Gastrocnemius medialis (tissue), 4 donors: ENCODE data around the gene SPRR5. TPM values are rescaled to one million over a fixed set of nuclear protein-coding genes. Genes with fewer than 3 reads are reported as not detected.

Experiments used
- ATAC-seq, 2 donors: fragments of 150-250 bp; one replicate each; pipeline ENCODE4 v1.9.1; 2016
- DNase-seq, 2 donors: peaks; one replicate each; pipeline ENCODE4 v3.0.0-alpha.2; 2019
- H3K27ac ChIP-seq, 4 donors: fragments of 200-600 bp; sonication (generic); 1 replicate in 1 of 4; 2 replicates in 3 of 4; pipeline ENCODE4 v1.5.1; 2016 to 2018; ENCODE audit warnings: mild to moderate bottlenecking in 2 of 4, moderate library complexity in 1 of 4
- H3K27me3 ChIP-seq, 3 donors: fragments of 200-600 bp; sonication (generic) in 2 of 3; 1 replicate in 1 of 3; 2 replicates in 2 of 3; pipeline versions ENCODE4 v1.5.1 to v1.6.0; 2016 to 2019; ENCODE audit warnings: mild to moderate bottlenecking in 1 of 3, moderate library complexity in 1 of 3
- H3K36me3 ChIP-seq, 2 donors: fragments of 200-600 bp; sonication (generic) in 1 of 2; one replicate each; pipeline ENCODE4 v1.5.1; 2017 to 2018
- H3K4me1 ChIP-seq, 2 donors: fragments of 200-600 bp; sonication (generic) in 1 of 2; one replicate each; pipeline ENCODE4 v1.5.1; 2016 to 2017; ENCODE audit warnings: mild to moderate bottlenecking in 2 of 2
- H3K4me3 ChIP-seq, 4 donors: fragments of 200-600 bp; sonication (generic) in 3 of 4; 1 replicate in 1 of 4; 2 replicates in 3 of 4; pipeline ENCODE4 v1.5.1; 2016 to 2019; ENCODE audit warnings: mild to moderate bottlenecking in 2 of 4
- H3K9me3 ChIP-seq, 3 donors: fragments of 200-600 bp; sonication (generic) in 2 of 3; 1 replicate in 1 of 3; 2 replicates in 2 of 3; pipeline ENCODE4 v1.5.1; 2016 to 2019
- CTCF ChIP-seq, 5 experiments: fragments of 450-650 bp in 3 of 5; fragments of 200-600 bp in 2 of 5; sonication (generic) in 2 of 5; IDR thresholded peaks in 4 of 5; conservative IDR thresholded peaks in 1 of 5; 1 replicate in 4 of 5; 2 replicates in 1 of 5; pipeline ENCODE4 v1.5.1; 2016 to 2019; ENCODE audit warnings: antibody characterized with exemption in 5 of 5, mild to moderate bottlenecking in 3 of 5, moderate library complexity in 3 of 5
- POLR2A ChIP-seq, 2 donors: fragments of 450-650 bp; IDR thresholded peaks; one replicate each; pipeline ENCODE4 v1.6.1; 2017; ENCODE audit warnings: antibody characterized with exemption in 2 of 2, mild to moderate bottlenecking in 2 of 2, moderate library complexity in 2 of 2
- in situ Hi-C, 4 donors: fragments of 200-750 bp; cut with MboI; loops; one replicate each; pipeline versions ENCODE4 v1.15.0 to v1.8.0; 2017; ENCODE audit warnings: low sequenced_read_pairs in 4 of 4
- intact Hi-C: fragments of 100-400 bp; cut with DNase I; formaldehyde crosslinking; loops from one replicate; pipeline ENCODE4 v1.15.1; 2023; ENCODE audit warnings: low total_unique reads
- total RNA-seq, 4 donors: library from RNA; depleted of rRNA; stranded (reverse); fragments of >200 nt; gene quantifications; one replicate each; pipeline versions ENCODE4 v1.1.0 to v1.2.3, GENCODE V29; 2016

SPRR5 gene
- total RNA-seq, 4 donors from 2014 or later, result not detected

- TF ChIP-seq CTCF (IDR thresholded peaks at IDR 0.05 in 4 of 5, conservative IDR thresholded peaks at IDR 0.05 in 1 of 5), result no peak
- no peak for TF ChIP-seq POLR2A (IDR thresholded peaks at IDR 0.05)
- no peaks in the 10 kb centered on the region for H3K27me3 ChIP-seq
- no peak overlapping the region for H3K27ac ChIP-seq
- DNase-seq (no peak), ATAC-seq (no peak)
- intact Hi-C loops, result no loop called here
- H3K4me3 ChIP-seq, result no peak overlapping the region
- no peaks in the 10 kb centered on the region for H3K9me3 ChIP-seq
- in situ Hi-C loops, result no loop called here
- no peaks in the 10 kb centered on the region for H3K4me1 ChIP-seq
- H3K36me3 ChIP-seq, result no peaks in the 10 kb centered on the region
Measured at GRCh38 chr1:152912471-152912870, 34.5 kb upstream of the SPRR5 start.

- H3K27ac ChIP-seq, result no peak overlapping the region
- in situ Hi-C loops (no loop called here), intact Hi-C loops (no loop called here)
- no peak for TF ChIP-seq POLR2A (IDR thresholded peaks at IDR 0.05)
- ATAC-seq (no peak), DNase-seq (no peak)
- no peaks in the 10 kb centered on the region for H3K36me3 ChIP-seq
- H3K4me3 ChIP-seq, result no peak overlapping the region
- no peaks in the 10 kb centered on the region for H3K27me3 ChIP-seq
- H3K4me1 ChIP-seq, result no peaks in the 10 kb centered on the region
- H3K9me3 ChIP-seq, result no peaks in the 10 kb centered on the region
Measured at GRCh38 chr1:152912900-152913299, 34.1 kb upstream of the SPRR5 start.

GRCh38 chr1:152917794-152918193, 29.2 kb upstream of the SPRR5 start:
- Histone ChIP-seq H3K27me3 (no peaks in the 10 kb centered on the region), H3K27ac (no peak overlapping the region), H3K4me1 (no peaks in the 10 kb centered on the region), H3K4me3 (no peak overlapping the region), H3K36me3 (no peaks in the 10 kb centered on the region), H3K9me3 (no peaks in the 10 kb centered on the region)
- in situ Hi-C loops, result no loop called here
- ATAC-seq, result no peak
- TF ChIP-seq CTCF (IDR thresholded peaks at IDR 0.05 in 4 of 5, conservative IDR thresholded peaks at IDR 0.05 in 1 of 5), result no peak
- no peak for TF ChIP-seq POLR2A (IDR thresholded peaks at IDR 0.05)
- intact Hi-C loops, result no loop called here
- DNase-seq, result no peak

GRCh38 chr1:152919071-152919470, 27.9 kb upstream of the SPRR5 start:
- Histone ChIP-seq H3K9me3 (no peaks in the 10 kb centered on the region), H3K4me1 (no peaks in the 10 kb centered on the region), H3K27me3 (no peaks in the 10 kb centered on the region), H3K4me3 (no peak overlapping the region), H3K27ac (no peak overlapping the region), H3K36me3 (no peaks in the 10 kb centered on the region)
- no peak for ATAC-seq
- TF ChIP-seq CTCF (IDR thresholded peaks at IDR 0.05 in 4 of 5, conservative IDR thresholded peaks at IDR 0.05 in 1 of 5) (no peak), POLR2A (IDR thresholded peaks at IDR 0.05) (no peak)
- intact Hi-C loops, result no loop called here
- in situ Hi-C loops, result no loop called here
- DNase-seq, result no peak

- H3K27ac ChIP-seq, result no peak overlapping the region
- in situ Hi-C loops (no loop called here), intact Hi-C loops (no loop called here)
- TF ChIP-seq POLR2A (IDR thresholded peaks at IDR 0.05) (no peak), CTCF (IDR thresholded peaks at IDR 0.05 in 4 of 5, conservative IDR thresholded peaks at IDR 0.05 in 1 of 5) (no peak)
- H3K4me1 ChIP-seq, result no peaks in the 10 kb centered on the region
- no peaks in the 10 kb centered on the region for H3K27me3 ChIP-seq
- ATAC-seq (no peak), DNase-seq (no peak)
- no peaks in the 10 kb centered on the region for H3K9me3 ChIP-seq
- no peaks in the 10 kb centered on the region for H3K36me3 ChIP-seq
- H3K4me3 ChIP-seq, result no peak overlapping the region
Measured at GRCh38 chr1:152924191-152924590, 22.8 kb upstream of the SPRR5 start.
